Upper lobe of left lung (tissue), 6 donors: ENCODE measurements around the gene LYRM2. TPM values are rescaled to one million over a fixed set of nuclear protein-coding genes. Genes with fewer than 3 reads are reported as not detected.
A peak's percentile ranks its signal among the peaks of the same experiment; 100 is the strongest.

Experiments used
- ATAC-seq, 2 donors: fragments of 200-7000 bp; cut with Tn5 transposase; one replicate each; pipeline ENCODE4 v1.9.1; 2022; ENCODE audit warnings: mild to moderate bottlenecking in 2 of 2, moderate library complexity in 2 of 2; ENCODE audit not compliant: low FRiP score in 2 of 2
- DNase-seq, 2 donors: peaks; one replicate each; pipeline ENCODE4 v3.0.0-alpha.2; 2019 to 2020
- H3K27ac ChIP-seq, 4 donors: fragments of 200-600 bp; sonication (generic); one replicate each; pipeline ENCODE4 v1.5.1; 2016 to 2019
- H3K27me3 ChIP-seq, 4 donors: fragments of 200-600 bp; sonication (generic); one replicate each; pipeline ENCODE4 v1.5.1; 2017 to 2019
- H3K36me3 ChIP-seq, 4 donors: fragments of 200-600 bp; sonication (generic); one replicate each; pipeline ENCODE4 v1.5.1; 2016 to 2019
- H3K4me1 ChIP-seq, 4 donors: fragments of 200-600 bp; sonication (generic); one replicate each; pipeline ENCODE4 v1.5.1; 2018 to 2019
- H3K4me3 ChIP-seq, 4 donors: fragments of 200-600 bp; sonication (generic); one replicate each; pipeline ENCODE4 v1.5.1; 2017 to 2019; ENCODE audit warnings: mild to moderate bottlenecking in 2 of 4, moderate library complexity in 1 of 4
- H3K9me3 ChIP-seq, 4 donors: fragments of 200-600 bp; sonication (generic); one replicate each; pipeline ENCODE4 v1.5.1; 2018 to 2019
- CTCF ChIP-seq, 6 experiments: fragments of 450-650 bp in 4 of 6; fragments of 200-600 bp in 2 of 6; sonication (generic) in 2 of 6; IDR thresholded peaks; one replicate each; pipeline ENCODE4 v1.5.1; 2016 to 2019; ENCODE audit warnings: antibody characterized with exemption in 6 of 6
- EP300 ChIP-seq, 4 donors: sonication (generic); formaldehyde crosslinking; IDR thresholded peaks; one replicate each; pipeline ENCODE4 v1.5.1; 2017; ENCODE audit warnings: antibody characterized with exemption in 4 of 4, control low read depth in 2 of 4
- POLR2A ChIP-seq, 4 donors: fragments of 450-650 bp; IDR thresholded peaks; one replicate each; pipeline ENCODE4 v1.5.1; 2016 to 2017; ENCODE audit warnings: antibody characterized with exemption in 4 of 4, mild to moderate bottlenecking in 2 of 4
- POLR2AphosphoS5 ChIP-seq, 2 donors: sonication (generic); formaldehyde crosslinking; IDR thresholded peaks; one replicate each; pipeline ENCODE4 v1.5.1; 2017; ENCODE audit warnings: antibody characterized with exemption in 2 of 2
- WGBS, 2 donors: methylation state at CpG; one replicate each; pipeline ENCODE4 v1.1.5; 2017 to 2018; 5-methylcytosine and 5-hydroxymethylcytosine counted together
- total RNA-seq, 6 donors: library from RNA; depleted of rRNA in 4 of 6; stranded (reverse); fragments of >200 nt in 4 of 6; gene quantifications; one replicate each; pipeline versions ENCODE4 v1.1.0 to v1.2.1, GENCODE V29; 2016 to 2021
- donor health status: DM: no; HTN: no; CAD: no; lungs with moderate emphysema.
- donor health status: DM: no; HTN: yes; CAD: no; lungs with severe emphysema.

Gene LYRM2
- total RNA-seq, 6 donors from 2014 or later, result 7.3 to 32.4 (median 22.2) TPM

GRCh38 chr6:89555806-89556205, 82.7 kb downstream of the LYRM2 start:
- Histone ChIP-seq H3K9me3 (no peaks in the 10 kb centered on the region), H3K27ac (no peak overlapping the region), H3K36me3 (no peaks in the 10 kb centered on the region), H3K27me3 (no peaks in the 10 kb centered on the region), H3K4me3 (no peak overlapping the region), H3K4me1 (no peaks in the 10 kb centered on the region)
- DNase-seq, result no peak
- TF ChIP-seq EP300 (IDR thresholded peaks at IDR 0.05) (no peak), CTCF (IDR thresholded peaks at IDR 0.05) (no peak), POLR2A (IDR thresholded peaks at IDR 0.05) (no peak), POLR2AphosphoS5 (IDR thresholded peaks at IDR 0.05) (no peak)
- WGBS, 2 donors, result 78 to 81% methylated on average over 3 of the region's 3 CpGs
- ATAC-seq, result no peak

GRCh38 chr6:89555031-89555430, 83.5 kb downstream of the LYRM2 start:
- H3K36me3 ChIP-seq, result no peaks in the 10 kb centered on the region
- no peaks in the 10 kb centered on the region for H3K4me1 ChIP-seq
- TF ChIP-seq POLR2AphosphoS5 (IDR thresholded peaks at IDR 0.05), result no peak
- TF ChIP-seq POLR2A (IDR thresholded peaks at IDR 0.05), result no peak
- H3K4me3 ChIP-seq, result no peak overlapping the region
- WGBS, 2 donors, result 71 to 78% methylated on average over 3 to 4 of the region's 4 CpGs
- no peak for DNase-seq
- ATAC-seq, result no peak
- H3K27me3 ChIP-seq, result no peaks in the 10 kb centered on the region
- H3K9me3 ChIP-seq, result no peaks in the 10 kb centered on the region
- no peak overlapping the region for H3K27ac ChIP-seq

- no peak overlapping the region for H3K27ac ChIP-seq
- ATAC-seq (no peak), DNase-seq (no peak)
- no peaks in the 10 kb centered on the region for H3K4me1 ChIP-seq
- H3K9me3 ChIP-seq, result no peaks in the 10 kb centered on the region
- 93 to 98% methylated on average over 5 of the region's 5 CpGs for WGBS, 2 donors
- TF ChIP-seq EP300 (IDR thresholded peaks at IDR 0.05) (no peak), POLR2A (IDR thresholded peaks at IDR 0.05) (no peak), POLR2AphosphoS5 (IDR thresholded peaks at IDR 0.05) (no peak), CTCF (IDR thresholded peaks at IDR 0.05) (no peak)
- H3K4me3 ChIP-seq, result no peak overlapping the region
- H3K27me3 ChIP-seq, result no peaks in the 10 kb centered on the region
- no peaks in the 10 kb centered on the region for H3K36me3 ChIP-seq
These were observed 84.4 kb downstream of the LYRM2 start for GRCh38 chr6:89554106-89554505.

- no peak overlapping the region for H3K27ac ChIP-seq
These were observed 85.1 kb downstream of the LYRM2 start for GRCh38 chr6:89553431-89553830.

GRCh38 chr6:89547281-89547680, 91.3 kb downstream of the LYRM2 start:
- TF ChIP-seq POLR2AphosphoS5 (IDR thresholded peaks at IDR 0.05), result no peak
- TF ChIP-seq EP300 (IDR thresholded peaks at IDR 0.05), result no peak
- no peak for TF ChIP-seq POLR2A (IDR thresholded peaks at IDR 0.05)
- no peak for TF ChIP-seq CTCF (IDR thresholded peaks at IDR 0.05)
- Histone ChIP-seq H3K9me3 (no peaks in the 10 kb centered on the region), H3K36me3 (no peaks in the 10 kb centered on the region), H3K4me3 (no peak overlapping the region), H3K27ac (no peak overlapping the region), H3K4me1 (no peaks in the 10 kb centered on the region), H3K27me3 (no peaks in the 10 kb centered on the region)
- 88 to 100% methylated on average over 3 to 5 of the region's 5 CpGs for WGBS, 2 donors
- DNase-seq (peak in 1 of 2 donors; percentile 42), ATAC-seq (no peak)

More at GRCh38 chr6:89553431-89553830, 85.1 kb downstream of the LYRM2 start:
- ATAC-seq (no peak), DNase-seq (no peak)
- H3K9me3 ChIP-seq, result no peaks in the 10 kb centered on the region
- no peak for TF ChIP-seq CTCF (IDR thresholded peaks at IDR 0.05)
- TF ChIP-seq EP300 (IDR thresholded peaks at IDR 0.05), result no peak
- TF ChIP-seq POLR2A (IDR thresholded peaks at IDR 0.05), result no peak
- no peak for TF ChIP-seq POLR2AphosphoS5 (IDR thresholded peaks at IDR 0.05)
- H3K36me3 ChIP-seq, result no peaks in the 10 kb centered on the region
- 64 to 80% methylated on average over 5 of the region's 5 CpGs for WGBS, 2 donors
- H3K4me1 ChIP-seq, result no peaks in the 10 kb centered on the region
- no peaks in the 10 kb centered on the region for H3K27me3 ChIP-seq
- H3K4me3 ChIP-seq, result no peak overlapping the region
